AG20443 (cell line): Measurements from ENCODE around the gene GNG7.
"Not testable (repeated sequence)": the region's sequence is repeated elsewhere in the genome, so short reads cannot be mapped to it uniquely, and the experiment has no call there.

Experiments
- DNase-seq: peaks from one replicate; pipeline ENCODE4 v3.0.0; 2012; ENCODE audit warnings: low spot score, mixed read lengths

GNG7 gene

DNA sequence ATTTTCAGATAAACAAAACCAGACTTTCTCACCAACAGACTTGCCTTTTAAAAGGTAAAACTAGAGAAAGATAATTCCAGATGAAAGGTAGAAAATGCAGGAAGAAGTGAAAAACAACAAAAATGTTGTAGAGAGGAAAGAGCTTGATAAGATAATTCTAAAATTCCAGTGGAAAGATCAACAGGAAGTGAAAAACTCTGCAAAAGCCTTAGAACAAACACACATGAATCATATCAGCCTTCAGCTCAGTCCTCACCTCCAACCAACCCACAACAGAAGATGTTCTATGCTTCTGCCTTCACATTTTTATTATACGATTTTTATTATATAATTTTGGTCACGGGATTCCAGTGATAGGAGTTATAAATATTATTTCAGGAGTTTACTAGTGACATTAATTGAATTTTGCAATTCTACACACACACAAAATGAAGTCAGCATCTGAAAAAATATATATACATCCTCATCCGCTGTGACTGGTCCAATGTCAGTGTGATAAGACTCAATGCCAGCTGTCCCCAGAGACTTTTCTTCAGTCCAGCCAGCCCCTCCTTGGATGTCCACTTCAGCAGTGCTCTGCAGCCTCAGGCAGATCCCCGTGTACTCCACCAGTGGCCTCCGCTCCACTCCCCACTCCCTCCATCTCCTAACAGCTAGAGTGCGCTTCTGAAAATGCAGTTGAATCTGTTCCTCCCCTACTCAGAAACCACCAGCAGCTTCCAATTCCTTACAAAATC, 168.6 kb downstream of the GNG7 start:
- no peak for DNase-seq

DNA sequence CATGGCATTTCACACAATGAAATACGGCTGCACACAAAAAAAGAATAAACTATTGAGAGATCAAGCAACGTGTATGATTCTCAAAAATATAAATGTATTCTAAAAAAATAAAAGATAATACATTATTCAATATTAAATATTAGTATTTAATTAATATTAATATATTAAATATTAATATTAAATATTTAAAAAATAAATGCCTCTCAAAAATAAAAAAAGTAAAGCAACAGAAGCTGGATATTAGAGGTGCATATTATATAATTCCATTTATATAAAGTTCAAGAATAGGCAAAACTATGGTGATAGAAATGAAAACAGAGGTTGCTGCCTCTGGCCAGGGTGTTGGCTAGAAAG, 169.4 kb downstream of the GNG7 start:
- DNase-seq, result no peak

DNA sequence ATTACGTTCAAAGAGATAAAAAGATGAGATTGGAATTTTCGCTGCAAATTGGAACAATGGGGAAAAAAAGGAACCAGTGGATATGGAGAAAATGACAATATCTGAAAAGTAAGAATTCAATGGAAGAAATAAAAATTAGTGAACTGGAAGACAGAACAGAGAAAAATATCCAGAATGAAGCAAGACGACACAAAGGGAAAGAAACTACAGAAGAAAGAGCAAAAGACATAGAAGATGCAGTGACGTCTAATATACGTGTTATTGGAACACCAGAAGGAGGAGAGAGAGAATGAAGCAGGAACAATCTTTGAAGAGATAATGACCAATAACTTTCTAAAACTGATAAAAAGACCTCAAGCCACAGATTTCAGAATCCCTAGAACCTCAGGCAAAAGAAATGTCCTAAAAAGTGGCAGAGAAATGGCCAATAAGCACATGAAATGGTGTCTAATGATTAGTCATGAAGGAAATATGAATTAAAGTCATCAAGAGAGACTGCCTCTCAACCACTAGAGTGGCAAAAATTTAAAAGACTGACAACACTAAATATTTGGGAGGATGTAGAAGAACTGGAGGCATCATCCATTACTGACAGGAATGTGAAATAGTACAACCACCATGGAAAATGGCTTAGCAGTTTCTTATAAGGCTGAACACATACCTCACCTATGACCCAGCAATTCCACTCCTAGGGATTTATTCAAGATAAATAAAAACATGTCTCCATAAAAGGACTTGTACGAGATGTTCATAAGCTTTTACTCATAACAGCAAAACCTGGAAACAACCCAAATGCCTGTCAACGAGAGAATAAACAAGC, 170.0 kb downstream of the GNG7 start:
- peak; percentile 34 for DNase-seq

DNA sequence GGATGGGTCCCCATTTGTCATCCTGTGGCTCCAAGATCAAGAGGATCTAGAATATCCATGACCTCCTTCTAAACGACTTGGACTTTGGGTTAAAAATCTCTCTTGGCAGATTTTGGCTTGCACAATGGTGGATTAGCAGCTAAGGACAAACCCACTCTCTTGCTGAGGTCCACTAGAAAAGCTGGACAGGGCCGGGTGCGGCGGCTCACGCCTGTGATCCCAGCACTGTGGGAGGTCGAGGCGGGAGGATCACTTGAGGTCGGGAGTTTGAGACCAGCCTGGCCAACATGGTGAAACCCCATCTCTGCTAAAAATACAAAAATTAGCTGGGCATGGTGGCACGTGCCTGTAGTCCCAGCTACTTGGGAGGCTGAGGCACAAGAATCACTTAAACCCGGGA, 172.6 kb downstream of the GNG7 start:
- not testable (repeated sequence) for DNase-seq

DNA sequence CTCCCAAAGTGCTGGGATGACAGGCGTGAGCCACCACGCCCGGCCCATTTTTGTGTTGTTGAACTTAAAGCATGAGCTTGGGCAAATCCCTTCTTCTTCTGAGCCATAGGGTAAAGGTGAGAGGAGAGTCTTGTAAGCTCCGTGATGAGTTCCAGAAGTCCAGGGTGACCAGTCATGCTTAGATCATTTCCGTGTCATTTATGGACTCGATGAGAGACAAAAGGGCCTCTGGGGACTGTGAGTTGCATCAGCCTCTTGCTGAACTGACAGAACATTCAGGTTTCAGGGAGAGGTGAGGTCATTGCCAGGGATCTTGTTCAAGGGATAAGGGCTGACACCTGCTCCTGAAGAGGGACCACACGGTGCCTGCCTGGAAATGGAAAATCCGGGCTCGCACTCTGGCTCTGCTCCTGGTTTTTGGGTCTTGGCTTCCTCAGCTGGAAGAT, 173.0 kb downstream of the GNG7 start:
- peak; percentile 77 for DNase-seq

DNA sequence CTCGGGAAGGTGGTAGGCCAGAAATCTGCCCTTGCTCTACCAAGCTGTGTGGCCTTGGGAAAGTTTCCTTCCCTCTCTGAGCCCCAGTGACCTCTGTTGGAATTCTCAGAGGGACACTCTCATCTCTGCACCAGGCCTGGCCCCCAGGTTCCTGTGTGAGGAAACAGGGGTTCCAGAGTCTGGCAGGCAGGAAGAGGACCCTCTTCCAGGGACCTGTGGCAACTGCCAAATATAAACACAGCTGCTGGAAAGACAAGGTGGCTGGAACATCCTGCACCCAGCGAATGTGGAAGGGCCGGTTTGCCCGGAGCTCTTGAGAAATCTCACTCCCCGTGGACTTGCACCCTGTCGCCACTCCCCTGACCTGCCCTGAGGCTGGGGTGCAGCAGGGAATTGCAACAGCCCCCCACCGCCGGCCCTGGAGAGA, 173.8 kb downstream of the GNG7 start:
- DNase-seq, result no peak

DNA sequence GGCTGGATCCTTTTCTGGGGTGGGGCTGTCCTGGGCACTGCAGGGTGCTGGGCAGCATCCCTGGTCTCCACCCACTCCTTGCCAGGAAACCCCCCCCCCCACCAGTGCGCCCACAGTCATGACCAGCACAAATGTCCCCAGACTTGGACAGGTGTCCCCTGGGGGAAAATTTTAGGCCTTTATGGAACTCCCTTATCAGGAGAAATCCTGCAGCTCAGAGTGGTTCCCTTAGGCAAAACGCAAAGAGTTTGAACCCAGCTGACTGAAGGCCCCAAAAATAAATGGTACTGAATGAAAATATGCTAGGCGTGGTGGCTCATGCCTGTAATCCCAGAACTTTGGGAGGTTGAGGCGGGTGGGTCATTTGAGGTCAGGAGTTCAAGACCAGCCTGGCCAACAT, 174.8 kb downstream of the GNG7 start:
- no peak for DNase-seq

DNA sequence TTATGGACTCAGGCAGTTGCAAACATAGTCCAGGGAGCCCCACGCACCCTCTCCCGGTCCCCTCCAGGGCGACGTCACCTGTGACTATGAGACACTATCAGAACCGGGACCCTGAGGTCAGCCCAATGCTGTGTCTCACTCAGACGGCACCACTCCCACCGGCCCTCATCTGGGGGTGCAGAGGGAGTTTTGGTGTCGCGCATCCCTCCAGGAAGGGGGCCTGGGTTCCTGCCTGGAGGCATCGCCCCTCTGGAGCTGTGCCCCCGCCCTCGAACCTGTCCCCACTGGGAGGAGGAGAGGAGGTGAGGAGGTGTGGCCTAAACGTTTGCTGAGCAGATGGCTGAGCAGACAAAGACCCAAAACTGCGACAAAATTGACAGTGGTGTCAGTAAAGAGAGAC, 175.3 kb downstream of the GNG7 start:
- DNase-seq, result no peak

DNA sequence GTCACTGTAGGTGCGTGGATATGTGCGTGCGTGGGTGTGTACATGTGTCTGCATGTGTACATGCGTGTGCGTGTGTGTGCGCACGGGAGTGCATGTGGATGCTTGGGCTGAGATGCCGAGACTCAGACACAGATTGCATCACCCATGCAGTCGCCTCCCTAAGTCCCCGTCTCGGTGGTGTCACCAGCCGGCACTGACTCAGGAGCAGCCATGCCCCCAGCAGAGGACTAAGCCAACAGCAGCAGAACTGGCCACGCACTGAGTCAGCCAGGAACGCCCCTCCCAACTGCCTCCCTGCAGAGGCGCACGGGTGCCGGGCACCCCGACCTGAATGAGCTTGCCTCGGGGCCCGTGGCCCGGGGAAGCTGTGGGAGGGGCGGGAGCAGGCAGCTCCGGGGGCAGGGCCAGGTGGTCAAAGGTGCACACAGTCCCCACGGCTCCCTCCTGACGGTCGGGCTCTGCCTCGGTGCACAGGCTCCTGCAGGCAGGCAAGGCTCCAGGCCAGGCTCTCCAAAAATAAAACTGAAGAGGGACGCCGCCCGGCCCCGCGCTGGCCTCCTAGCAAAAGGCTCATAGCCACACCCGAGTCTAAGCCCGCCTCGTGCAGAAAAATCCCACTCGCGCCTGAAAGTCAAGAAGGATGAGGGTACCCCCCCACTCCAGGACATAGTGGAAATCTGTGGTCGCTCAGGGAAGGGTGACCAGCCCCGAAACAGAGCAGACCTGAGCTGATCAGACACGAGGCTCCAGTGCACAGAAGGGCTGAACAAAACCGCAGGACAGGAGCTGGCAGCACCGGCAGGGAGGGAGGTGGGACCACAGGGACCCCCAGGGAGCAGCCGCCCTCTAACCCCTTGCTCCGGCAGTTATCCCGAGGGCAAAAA, 177.4 kb downstream of the GNG7 start:
- peak; percentile 82 for DNase-seq

DNA sequence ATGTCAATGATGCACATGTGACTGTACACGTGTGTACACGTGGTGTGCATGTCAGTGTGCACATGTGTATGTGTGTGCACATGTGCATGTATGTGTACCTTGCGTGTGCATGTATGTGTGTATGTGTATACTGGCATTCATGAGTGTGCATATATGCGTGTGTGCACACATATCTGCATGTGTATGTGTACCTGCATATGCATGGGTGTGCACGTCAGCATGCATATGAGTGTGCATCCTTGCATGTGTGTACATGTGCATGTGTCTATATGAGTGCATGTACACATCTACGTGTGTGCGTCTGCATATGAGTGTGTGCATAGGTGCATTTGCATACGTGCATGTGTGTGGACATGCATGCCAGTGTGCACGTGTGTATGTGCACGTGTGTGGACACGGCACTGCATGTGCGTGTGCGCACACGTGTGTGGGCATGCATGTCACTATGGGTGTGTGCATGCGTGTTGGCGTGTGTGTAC, 178.1 kb downstream of the GNG7 start:
- DNase-seq, result no peak

DNA sequence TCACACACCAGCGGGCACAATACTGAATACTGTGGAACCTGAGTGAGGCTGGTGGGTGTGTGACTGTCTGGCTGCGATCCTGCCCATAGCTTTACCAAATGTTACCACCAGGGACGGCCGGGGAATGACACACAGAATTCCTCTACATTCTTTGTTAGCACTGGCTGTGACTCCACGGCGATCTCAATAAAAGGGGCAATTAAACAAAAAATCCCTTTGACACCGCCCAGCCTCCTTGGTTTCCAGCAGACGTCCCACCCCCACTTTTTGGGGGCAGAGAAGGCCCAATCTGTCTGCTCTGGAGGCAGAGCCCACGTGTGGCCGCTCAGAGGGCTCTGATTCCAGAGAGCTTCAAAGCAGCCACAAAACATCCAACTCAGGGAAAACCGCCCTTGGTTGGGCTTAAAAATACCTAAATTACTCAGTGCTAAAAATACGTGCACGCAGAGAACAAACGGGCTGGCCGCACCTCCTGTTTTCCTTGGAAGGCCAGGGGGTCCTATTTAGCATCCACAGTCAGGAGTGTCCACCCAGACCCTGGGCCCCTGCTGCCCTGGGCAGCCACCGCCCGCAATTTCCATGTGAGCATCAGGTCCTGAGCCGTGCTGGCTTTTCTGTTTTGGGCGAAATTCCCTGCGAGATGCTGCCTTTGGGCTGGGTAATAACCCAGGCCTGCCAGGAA, 178.7 kb downstream of the GNG7 start:
- DNase-seq, result peak; percentile 88

DNA sequence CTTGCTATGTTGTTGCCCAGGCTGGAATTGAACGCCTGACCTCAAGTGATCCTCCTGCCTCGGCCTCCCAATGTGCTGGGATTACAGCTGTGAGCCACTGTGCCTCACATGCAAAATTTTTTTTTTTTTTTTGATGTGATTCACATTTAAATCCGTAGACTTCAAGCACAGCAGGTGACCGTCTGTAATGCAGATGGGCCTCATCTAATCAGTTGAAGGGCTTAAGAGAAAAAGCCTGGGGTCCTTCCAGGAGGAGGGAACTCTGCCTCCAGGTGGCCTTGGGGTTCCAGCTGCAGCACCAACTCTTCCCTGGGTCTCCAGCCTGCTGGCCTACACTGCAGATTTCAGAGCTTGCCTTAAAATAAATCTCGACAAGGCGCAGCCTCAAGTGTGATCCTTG, 183.0 kb downstream of the GNG7 start:
- no peak for DNase-seq

DNA sequence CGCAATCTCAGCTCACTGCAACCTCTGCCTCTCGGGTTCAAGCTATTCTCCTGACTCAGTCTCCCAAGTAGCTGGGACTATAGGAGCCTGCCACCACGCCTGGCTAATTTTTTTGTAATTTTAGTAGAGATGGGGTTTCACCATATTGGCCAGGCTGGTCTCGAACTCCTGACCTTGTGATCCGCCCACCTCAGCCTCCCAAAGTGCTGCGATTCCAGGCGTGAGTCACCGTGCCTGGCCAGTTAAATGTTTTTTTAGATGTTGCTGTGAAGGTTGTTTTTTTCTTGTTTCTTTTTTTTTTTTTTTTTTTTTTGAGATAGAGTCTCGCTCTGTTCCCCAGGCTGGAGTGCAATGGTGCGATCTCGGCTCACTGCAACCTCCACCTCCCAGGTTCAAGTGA, 183.6 kb downstream of the GNG7 start:
- not testable (repeated sequence) for DNase-seq

DNA sequence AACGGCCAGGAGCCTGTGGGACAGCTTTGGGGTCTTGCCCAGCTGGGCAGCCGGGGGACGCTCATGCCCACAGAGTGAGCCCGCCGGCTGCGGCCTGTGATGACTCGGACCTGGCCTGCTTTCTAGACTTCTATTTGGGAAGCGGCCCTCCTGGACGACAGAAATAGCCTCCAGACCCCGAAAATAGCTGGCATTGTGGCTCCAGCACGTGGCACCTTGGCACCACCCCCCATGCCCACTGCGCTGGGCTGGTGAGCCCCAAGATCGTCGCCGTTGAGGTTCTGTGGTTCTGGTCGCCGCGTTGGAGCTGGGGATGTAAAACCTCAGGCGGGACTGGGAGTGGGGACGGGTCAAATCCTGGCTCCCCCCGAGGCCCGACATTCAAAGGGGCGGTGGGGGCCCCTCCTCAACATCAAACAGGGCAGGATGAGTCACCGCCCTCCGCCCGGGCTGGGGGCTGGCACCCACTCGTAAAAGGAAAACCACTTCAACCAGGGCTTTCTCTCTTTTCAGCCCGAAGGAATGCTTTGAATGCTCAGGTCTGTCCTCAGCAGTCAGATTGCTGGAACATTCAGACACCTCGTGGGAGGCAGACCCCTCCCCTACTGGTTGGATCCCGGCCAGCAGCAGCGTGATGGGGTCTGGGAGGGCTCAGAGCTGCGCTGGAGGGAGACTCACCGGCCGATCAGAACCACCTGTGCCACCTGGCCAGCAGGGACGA, 184.5 kb downstream of the GNG7 start:
- DNase-seq, result no peak

DNA sequence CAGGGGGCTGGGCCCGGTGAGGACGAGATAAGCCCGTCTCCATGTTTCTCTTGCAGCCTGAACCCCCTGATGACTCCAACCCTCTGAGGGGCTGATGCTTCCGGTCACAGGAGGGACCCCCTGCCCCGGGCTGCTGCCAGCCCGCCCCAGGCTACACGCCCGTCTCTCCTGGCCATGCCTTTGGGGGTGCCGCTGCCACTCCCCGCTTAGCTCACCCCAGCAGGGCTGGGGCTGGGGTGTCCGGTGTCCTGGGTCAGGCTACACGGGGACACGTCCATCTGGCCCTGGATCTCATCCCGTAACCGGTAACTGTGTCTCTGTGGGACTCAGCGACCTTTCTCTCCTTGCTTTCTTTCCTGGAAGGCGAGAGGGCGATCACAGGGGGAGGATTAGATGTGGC, 185.8 kb downstream of the GNG7 start:
- DNase-seq, result no peak

DNA sequence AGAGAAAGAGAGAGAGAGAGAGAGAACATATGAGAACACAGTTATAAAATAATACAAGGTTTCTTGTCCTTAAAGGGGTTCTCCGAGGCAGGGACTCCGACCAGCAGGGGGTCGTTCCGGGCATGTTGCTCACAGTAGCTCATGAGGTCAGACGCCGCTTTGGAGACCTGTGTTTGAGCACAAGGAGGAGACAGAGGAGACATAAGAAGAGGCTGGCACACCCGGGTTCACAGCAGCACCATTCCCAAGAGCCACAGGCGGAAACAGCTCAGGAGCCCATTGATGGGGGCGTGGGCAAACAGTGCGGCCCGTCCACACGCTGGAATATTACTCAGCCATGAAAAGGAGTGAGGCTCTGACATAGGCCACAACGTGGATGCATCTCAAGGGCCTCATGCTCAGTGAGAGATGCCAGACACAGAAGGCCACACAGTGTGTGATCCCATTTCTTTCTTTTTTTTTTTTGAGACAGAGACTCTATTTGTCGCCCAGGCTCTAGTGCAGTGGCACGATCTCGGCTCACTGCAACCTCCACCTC, 187.4 kb downstream of the GNG7 start:
- no peak for DNase-seq

DNA sequence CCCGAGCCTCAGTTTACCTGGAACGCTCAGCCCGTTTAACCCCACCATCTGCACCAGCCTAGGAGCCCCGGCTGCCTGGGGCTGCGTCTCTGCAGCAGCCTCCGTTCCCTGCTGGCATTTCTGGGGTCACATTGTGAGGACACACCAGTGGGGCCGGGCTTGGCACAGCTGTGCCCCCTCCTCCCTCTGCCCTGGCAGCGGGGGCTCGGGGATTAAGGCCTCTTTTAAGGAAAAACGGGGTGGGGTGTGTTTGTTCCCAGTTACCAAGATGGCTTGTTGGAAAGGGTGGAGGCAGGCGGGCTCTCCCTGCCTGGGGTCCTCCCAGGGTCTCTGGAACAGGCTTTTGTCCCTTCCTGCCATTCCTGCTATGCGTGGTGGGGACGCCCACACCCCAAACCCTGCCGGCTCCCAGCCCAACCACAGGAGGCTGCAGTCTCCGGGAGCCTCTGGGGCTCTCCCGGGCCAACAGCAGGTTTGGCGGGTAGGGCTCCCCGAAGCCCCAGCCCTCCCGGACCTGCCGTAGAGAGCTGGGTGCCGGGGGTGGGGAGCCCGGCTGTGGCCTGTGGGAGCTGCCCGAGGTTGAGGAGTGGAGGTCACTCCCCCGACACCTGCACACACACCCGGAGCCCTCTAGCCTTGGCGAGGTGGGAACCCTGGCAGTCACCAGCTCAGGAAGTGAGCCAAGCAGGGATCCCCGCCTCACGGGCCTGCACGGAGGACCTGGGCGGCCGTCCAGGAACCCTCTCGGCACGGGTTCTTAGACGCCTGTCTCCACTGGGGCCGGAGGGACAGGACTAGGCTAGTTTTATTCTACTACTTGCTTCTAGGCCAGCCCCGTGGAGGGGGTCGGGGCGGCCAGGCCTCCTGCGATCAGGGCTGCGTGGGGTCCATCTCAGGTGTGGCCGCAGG, 189.7 kb downstream of the GNG7 start:
- no peak for DNase-seq

DNA sequence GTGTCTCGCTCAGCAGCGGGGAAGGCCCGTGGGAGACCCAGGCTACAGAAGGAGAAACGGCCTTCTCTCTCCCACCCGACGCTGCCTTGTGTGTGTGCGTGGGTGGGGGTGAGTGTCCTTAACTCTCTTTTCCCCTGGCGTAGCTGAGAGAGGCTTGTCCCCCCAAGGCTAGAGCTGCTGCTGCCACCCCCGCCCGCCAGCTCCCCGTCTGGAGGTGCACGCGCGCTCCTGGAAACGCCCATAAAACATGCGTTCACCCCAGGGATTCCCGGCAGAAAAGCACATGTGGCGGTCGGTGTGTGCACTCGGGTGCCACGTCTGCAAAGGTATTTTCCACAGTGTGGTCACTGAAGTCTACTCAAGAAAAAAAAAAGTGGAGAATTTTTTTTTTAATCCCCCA, 190.5 kb downstream of the GNG7 start:
- no peak for DNase-seq

DNA sequence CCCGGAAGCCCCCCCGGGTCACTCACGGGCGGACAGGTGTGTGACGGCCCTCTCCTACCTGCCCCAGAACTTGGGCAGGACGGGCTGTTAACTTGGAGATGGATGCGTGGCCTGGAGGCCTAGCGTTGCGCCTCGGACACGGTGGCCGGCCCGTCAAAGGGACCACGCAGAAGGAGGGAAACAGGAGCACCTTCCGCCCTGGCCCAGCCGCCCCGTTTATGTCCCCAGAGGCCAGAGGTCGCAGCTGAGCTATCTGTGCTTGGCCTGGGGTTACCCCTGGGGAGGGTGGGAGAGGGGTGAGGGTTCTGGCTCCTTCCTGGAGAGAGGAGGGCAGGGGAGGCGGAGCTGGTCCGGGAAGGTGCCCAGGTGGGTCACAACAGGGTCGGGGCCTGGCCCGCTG, 190.9 kb downstream of the GNG7 start:
- no peak for DNase-seq

DNA sequence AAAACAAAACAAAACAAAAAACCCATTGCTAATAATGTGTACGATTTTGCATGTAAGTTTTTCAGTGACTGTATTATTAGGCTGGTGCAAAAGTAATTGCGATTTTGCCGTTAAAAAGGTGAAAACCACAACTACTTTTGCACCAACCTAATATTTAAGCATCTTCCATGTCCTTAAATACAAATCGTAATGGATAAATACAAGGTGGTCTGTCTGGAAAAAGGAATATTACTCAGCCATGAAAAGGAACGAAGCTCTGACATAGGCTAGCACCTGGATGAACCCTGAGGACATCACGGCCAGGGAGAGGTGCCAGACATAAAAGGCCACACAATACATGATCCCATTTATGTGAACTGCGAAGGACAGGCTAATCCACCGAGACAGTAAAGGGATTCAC, 193.4 kb downstream of the GNG7 start:
- no peak for DNase-seq
